GM12878 (cell line): ENCODE results near the gene KIF1C. TPM values are rescaled to one million over a fixed set of nuclear protein-coding genes. Genes with fewer than 3 reads are reported as not detected.

Experiments used
- ATAC-seq: fragments of 200-7000 bp; cut with Tn5 transposase; 3 replicates; pipeline ENCODE4 v1.9.1; 2020; ENCODE audit warnings: mild to moderate bottlenecking, moderate library complexity
- BruUV-seq: library from RNA; stranded (reverse); fragments of 400-500 nt; replicated peaks from 2 replicates; lab custom pipeline; 2021; lab: Mats Ljungman, UMichigan
- CTCF ChIA-PET: fragments of 300-600 bp; sonication (Branson Sonifier 250); formaldehyde crosslinking; extraction: SDS; loops from one replicate; lab custom pipeline; 2021; ENCODE audit warnings: inconsistent platforms; lab: Yijun Ruan, JAX
- POLR2A ChIA-PET: fragments of 350-600 bp; formaldehyde crosslinking; extraction: SDS; loops from one replicate; lab custom pipeline; 2021; ENCODE audit warnings: inconsistent platforms; lab: Charles Lee
- RAD21 ChIA-PET: fragments of 300-600 bp; sonication (Branson Sonifier 250); formaldehyde crosslinking; loops from one replicate; lab custom pipeline; 2023; ENCODE audit warnings: antibody characterized with exemption; ENCODE audit not compliant: unreplicated experiment; lab: Charles Lee
- SMC1A ChIA-PET: fragments of 300-600 bp; sonication (Branson Sonifier 250); formaldehyde crosslinking; loops from one replicate; lab custom pipeline; 2023; ENCODE audit not compliant: unreplicated experiment, uncharacterized antibody; lab: Charles Lee
- DNase-seq: peaks from one replicate; pipeline ENCODE4 v3.0.0-alpha.2; 2011; ENCODE audit warnings: low read depth, low spot score
- FAIRE-seq: peaks from 3 replicates; lab custom pipeline; 2011; peaks lifted over from hg19 to GRCh38; lab: Jason Lieb, UNC
- H2AFZ ChIP-seq: 2 replicates; pipeline ENCODE4 v1.6.0; 2011; ENCODE audit warnings: low read depth, low read length, control low read depth; ENCODE audit not compliant: control insufficient read depth
- H3K27ac ChIP-seq: 2 replicates; pipeline ENCODE4 v1.5.1; 2011; ENCODE audit warnings: control low read depth; ENCODE audit not compliant: control insufficient read depth, insufficient read depth
- H3K27me3 ChIP-seq, 2 experiments: replicated peaks in 1 of 2; 2 replicates each; pipeline versions ENCODE4 v1.6.0 to v1.6.1; 2011; ENCODE audit warnings: low read length in 1 of 2; ENCODE audit not compliant: control insufficient read depth in 2 of 2, insufficient read depth in 2 of 2
- H3K36me3 ChIP-seq, 2 experiments: 2 replicates each; pipeline ENCODE4 v1.5.1; 2011; ENCODE audit warnings: low read length in 1 of 2; ENCODE audit not compliant: control insufficient read depth in 2 of 2, insufficient read depth in 2 of 2
- H3K4me1 ChIP-seq: 2 replicates; pipeline ENCODE4 v1.6.1; 2011; ENCODE audit warnings: mild to moderate bottlenecking, low read length, moderate library complexity, mixed read lengths; ENCODE audit not compliant: control insufficient read depth, insufficient read depth
- H3K4me2 ChIP-seq: 2 replicates; pipeline ENCODE4 v1.6.0; 2011; ENCODE audit warnings: control low read depth; ENCODE audit not compliant: control insufficient read depth, insufficient read depth
- H3K4me3 ChIP-seq: fragments of 200-600 bp; sonication (generic); 2 replicates; pipeline ENCODE4 v1.5.1; 2016
- H3K79me2 ChIP-seq: 2 replicates; pipeline ENCODE4 v1.6.0; 2011; ENCODE audit warnings: low read length; ENCODE audit not compliant: control insufficient read depth, insufficient read depth
- H3K9ac ChIP-seq: 2 replicates; pipeline ENCODE4 v1.8.0; 2011; ENCODE audit warnings: low read length, control low read depth, mixed read lengths; ENCODE audit not compliant: control insufficient read depth, insufficient read depth
- H3K9me3 ChIP-seq: replicated peaks from 3 replicates; pipeline ENCODE4 v1.5.1; 2011; ENCODE audit warnings: mild to moderate bottlenecking, low read length; ENCODE audit not compliant: control insufficient read depth, insufficient read depth
- H4K20me1 ChIP-seq: 2 replicates; pipeline ENCODE4 v1.6.0; 2011; ENCODE audit not compliant: control insufficient read depth, insufficient read depth
- IRF4 ChIP-seq: IDR thresholded peaks from 2 replicates; pipeline ENCODE4 v1.6.1; 2011; ENCODE audit warnings: low read depth, low read length
- SUPT20H ChIP-seq: IDR thresholded peaks from 2 replicates; pipeline ENCODE4 v1.6.1; 2011; ENCODE audit warnings: low read depth, mild to moderate bottlenecking, low read length, moderate library complexity, borderline replicate concordance; ENCODE audit not compliant: control insufficient read depth
- TARDBP ChIP-seq: IDR thresholded peaks from 2 replicates; pipeline ENCODE4 v1.6.1; 2016; ENCODE audit warnings: borderline replicate concordance
- ZBTB33 ChIP-seq: fragments of 450-650 bp; IDR thresholded peaks from 2 replicates; pipeline ENCODE4 v1.6.1; 2017; ENCODE audit warnings: mild to moderate bottlenecking
- ZNF217 ChIP-seq: fragments of 450-650 bp; IDR thresholded peaks from 2 replicates; pipeline ENCODE4 v1.6.1; 2017; ENCODE audit warnings: antibody characterized with exemption, mild to moderate bottlenecking
- WGBS: methylation state at CpG from one replicate; pipeline ENCODE4 v1.1.6; 2016; ENCODE audit warnings: low lambda C conversion rate; ENCODE audit not compliant: insufficient replicate concordance, insufficient coverage; ENCODE audit errors: missing lambda C conversion rate; 5-methylcytosine and 5-hydroxymethylcytosine counted together
- in situ Hi-C: fragments of 300-500 bp; cut with MboI; formaldehyde crosslinking; loops from 9 replicates; pipeline ENCODE4 v1.14.3; 2018; ENCODE audit warnings: mixed read lengths
- intact Hi-C: fragments of 100-400 bp; cut with micrococcal nuclease; formaldehyde crosslinking; loops from one replicate; pipeline ENCODE4 v1.14.2; 2022; ENCODE audit not compliant: unreplicated experiment
- polyA plus RNA-seq, 11 experiments: library from polyadenylated mRNA; depleted of rRNA in 4 of 11; unstranded in 6 of 11; stranded (reverse) in 5 of 11; fragments of >200 nt; fragmentation: Nextera tagmentation in 4 of 11; fragmentation: Illumina TruSeq in 1 of 11; extraction: Ambion mirVana in 4 of 11; extraction: Trizol in 1 of 11; gene quantifications; 1 replicate in 1 of 11; 2 replicates in 10 of 11; pipeline versions ENCODE4 v1.2.1 to v1.2.3, GENCODE V29; 2011 to 2016; ENCODE audit warnings: inconsistent platforms in 2 of 11, missing spikeins in 2 of 11, low read depth in 1 of 11
- total RNA-seq, 4 experiments: library from RNA; depleted of rRNA in 3 of 4; stranded (reverse); fragments of >200 nt in 3 of 4; fragmentation: Illumina TruSeq in 1 of 4; extraction: Trizol in 1 of 4; gene quantifications; 2 replicates each; pipeline versions ENCODE4 v1.2.1 to v1.2.3, GENCODE V29; 2013 to 2021

The KIF1C gene
- total and polyA plus RNA-seq, 10 of the 15 experiments (the other 5 are each of a cell fraction or from before 2014, with no cell fraction given), result 1.4 to 65.9 (median 21.1) TPM

- Histone ChIP-seq H3K79me2 (peaks cover 14% of the 10 kb centered on the region), H3K27me3 (no peaks in the 10 kb centered on the region), H3K4me3 (no peak overlapping the region), H4K20me1 (no peaks in the 10 kb centered on the region), H3K36me3 (peaks cover 4 to 6% of the 10 kb centered on the region in 2 experiments)
- WGBS, result 97% methylated on average over 8 of the region's 8 CpGs
- no peak for ATAC-seq
- CTCF ChIA-PET, result interaction anchor here (1.3 to 3.8 kb wide), 3 partner anchors 12 to 46 kb away, joined by 3 to 21 read pairs (median 16); partner anchors contain the start of gene SPAG7
- no peak for DNase-seq
- TF ChIP-seq ZNF217, result no peak
- TF ChIP-seq IRF4, result no peak
- TF ChIP-seq ZBTB33, result no peak
- TF ChIP-seq TARDBP, result no peak
- TF ChIP-seq SUPT20H, result no peak
- TF ChIP-seq, all 136 proteins: peak for 0
- Histone ChIP-seq H3K9ac (no peak overlapping the region), H3K4me2 (no peak overlapping the region), H3K9me3 (no peaks in the 10 kb centered on the region), H2AFZ (no peak overlapping the region), H3K27ac (no peak overlapping the region), H3K4me1 (peaks cover 17% of the 10 kb centered on the region)
- SMC1A ChIA-PET, result no interaction called here
- in situ Hi-C loops (no loop called here), intact Hi-C loops (no loop called here)
- no TSS peak for BruUV-seq
- FAIRE-seq, result no peak
- RAD21 ChIA-PET, result no interaction called here
- POLR2A ChIA-PET, result interaction anchor here (0.7 to 17.5 kb wide), 4 partner anchors 10 to 435 kb away, joined by 3 to 272 read pairs (median 6); partner anchors contain the start of gene SPAG7
Measured at GRCh38 chr17:4955091-4955490, 42.7 kb upstream of the KIF1C start.
